ENCODE data around the gene ITPR3. TPM values are rescaled to one million over a fixed set of nuclear protein-coding genes. Genes with fewer than 3 reads are reported as not detected.

The ITPR3 gene
- total RNA-seq, 1 donor from 2014 or later = 5.6 TPM

DNA sequence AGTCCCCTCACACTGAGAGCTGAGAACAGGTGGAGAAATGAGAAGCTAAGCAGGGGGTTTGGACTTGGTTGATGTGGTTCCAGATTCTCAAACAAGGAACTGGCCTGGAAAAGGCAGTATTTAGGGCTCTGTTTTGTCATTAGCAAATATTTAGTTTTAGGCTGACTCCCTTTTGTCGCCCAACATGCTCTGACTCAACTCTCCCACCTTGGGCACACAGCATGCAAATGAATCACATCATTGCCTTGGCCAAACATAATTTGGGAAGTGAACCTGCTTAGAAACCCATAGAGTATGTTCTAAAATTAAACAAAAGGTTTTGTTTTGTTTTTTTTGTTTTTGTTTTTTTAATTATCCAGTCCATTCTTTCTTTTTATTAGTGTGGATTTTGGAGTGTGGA is 99.9 kb downstream of the ITPR3 start:
- Histone ChIP-seq H3K9me3 (replicated peaks) (no peaks in the 10 kb centered on the region), H3K4me1 (peaks cover 59% of the 10 kb centered on the region), H3K27me3 (ENCODE audit: low read depth) (no peaks in the 10 kb centered on the region), H3K4me3 (no peak overlapping the region), H3K27ac (replicated peaks) (no peak overlapping the region), H3K36me3 (peaks cover 15% of the 10 kb centered on the region)
- no peak for DNase-seq
- intact Hi-C loops (cut with micrococcal nuclease) = no loop called here
- TF ChIP-seq, protein P1, sequence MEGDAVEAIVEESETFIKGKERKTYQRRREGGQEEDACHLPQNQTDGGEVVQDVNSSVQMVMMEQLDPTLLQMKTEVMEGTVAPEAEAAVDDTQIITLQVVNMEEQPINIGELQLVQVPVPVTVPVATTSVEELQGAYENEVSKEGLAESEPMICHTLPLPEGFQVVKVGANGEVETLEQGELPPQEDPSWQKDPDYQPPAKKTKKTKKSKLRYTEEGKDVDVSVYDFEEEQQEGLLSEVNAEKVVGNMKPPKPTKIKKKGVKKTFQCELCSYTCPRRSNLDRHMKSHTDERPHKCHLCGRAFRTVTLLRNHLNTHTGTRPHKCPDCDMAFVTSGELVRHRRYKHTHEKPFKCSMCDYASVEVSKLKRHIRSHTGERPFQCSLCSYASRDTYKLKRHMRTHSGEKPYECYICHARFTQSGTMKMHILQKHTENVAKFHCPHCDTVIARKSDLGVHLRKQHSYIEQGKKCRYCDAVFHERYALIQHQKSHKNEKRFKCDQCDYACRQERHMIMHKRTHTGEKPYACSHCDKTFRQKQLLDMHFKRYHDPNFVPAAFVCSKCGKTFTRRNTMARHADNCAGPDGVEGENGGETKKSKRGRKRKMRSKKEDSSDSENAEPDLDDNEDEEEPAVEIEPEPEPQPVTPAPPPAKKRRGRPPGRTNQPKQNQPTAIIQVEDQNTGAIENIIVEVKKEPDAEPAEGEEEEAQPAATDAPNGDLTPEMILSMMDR (IDR thresholded peaks at IDR 0.05; ENCODE audit: borderline replicate concordance) = no peak

DNA sequence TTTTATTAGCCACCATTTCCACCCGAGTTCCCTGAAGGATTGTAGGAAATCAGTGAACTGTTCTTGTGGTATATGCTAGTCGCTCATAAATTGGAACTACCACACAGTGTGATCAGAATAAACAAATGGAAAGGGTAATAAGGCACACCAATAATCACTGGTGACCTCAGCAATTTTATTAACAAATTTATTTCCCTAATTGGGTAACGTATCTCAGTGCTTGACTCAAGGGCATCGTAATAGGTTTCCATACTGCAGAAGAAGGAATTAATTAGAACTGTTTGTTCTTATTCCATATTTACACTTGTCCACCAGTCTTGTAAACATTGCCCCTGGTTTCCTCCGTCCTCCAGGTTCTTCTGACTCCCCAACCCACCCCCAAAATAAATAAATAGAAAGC is 100.4 kb downstream of the ITPR3 start:
- Histone ChIP-seq H3K4me3 (no peak overlapping the region), H3K36me3 (peaks cover 20% of the 10 kb centered on the region), H3K4me1 (peaks cover 55% of the 10 kb centered on the region), H3K9me3 (replicated peaks) (no peaks in the 10 kb centered on the region), H3K27ac (replicated peaks) (peak overlapping the region; percentile 34), H3K27me3 (ENCODE audit: low read depth) (no peaks in the 10 kb centered on the region)
- no peak for DNase-seq
- intact Hi-C loops (cut with micrococcal nuclease) = no loop called here
- TF ChIP-seq, protein P1 (IDR thresholded peaks at IDR 0.05; ENCODE audit: borderline replicate concordance) = no peak

DNA sequence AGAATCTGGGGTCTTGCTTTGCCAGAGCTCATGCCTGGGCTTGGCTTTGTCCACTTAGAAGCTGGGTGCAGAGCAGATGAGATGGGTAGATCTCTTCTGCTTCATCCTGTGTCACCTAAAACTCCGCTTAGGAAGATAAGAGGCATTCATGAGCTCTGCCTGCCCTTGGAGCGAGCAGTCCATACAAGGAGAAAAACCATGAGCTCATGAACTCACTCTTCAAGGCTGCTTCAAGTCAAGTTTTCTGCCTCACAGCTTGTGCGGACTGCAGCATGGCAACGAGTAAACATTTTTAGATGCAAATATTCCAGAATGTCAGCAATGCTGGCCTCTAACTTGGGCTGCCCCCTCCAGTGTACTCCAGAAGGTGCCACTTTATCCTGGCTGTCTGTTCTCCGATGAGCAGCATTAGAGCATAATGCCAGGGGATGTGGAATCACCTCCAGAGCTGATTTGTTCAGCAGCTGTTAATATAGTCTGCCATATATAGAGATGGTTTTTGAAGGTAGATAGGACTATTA is 101.0 kb downstream of the ITPR3 start:
- intact Hi-C loops (cut with micrococcal nuclease) = no loop called here
- Histone ChIP-seq H3K9me3 (replicated peaks) (no peaks in the 10 kb centered on the region), H3K36me3 (peaks cover 20% of the 10 kb centered on the region), H3K4me3 (no peak overlapping the region), H3K27me3 (ENCODE audit: low read depth) (no peaks in the 10 kb centered on the region), H3K27ac (replicated peaks) (peak overlapping the region; percentile 34), H3K4me1 (peaks cover 55% of the 10 kb centered on the region)
- TF ChIP-seq, protein P1 (IDR thresholded peaks at IDR 0.05; ENCODE audit: borderline replicate concordance) = no peak
- no peak for DNase-seq

DNA sequence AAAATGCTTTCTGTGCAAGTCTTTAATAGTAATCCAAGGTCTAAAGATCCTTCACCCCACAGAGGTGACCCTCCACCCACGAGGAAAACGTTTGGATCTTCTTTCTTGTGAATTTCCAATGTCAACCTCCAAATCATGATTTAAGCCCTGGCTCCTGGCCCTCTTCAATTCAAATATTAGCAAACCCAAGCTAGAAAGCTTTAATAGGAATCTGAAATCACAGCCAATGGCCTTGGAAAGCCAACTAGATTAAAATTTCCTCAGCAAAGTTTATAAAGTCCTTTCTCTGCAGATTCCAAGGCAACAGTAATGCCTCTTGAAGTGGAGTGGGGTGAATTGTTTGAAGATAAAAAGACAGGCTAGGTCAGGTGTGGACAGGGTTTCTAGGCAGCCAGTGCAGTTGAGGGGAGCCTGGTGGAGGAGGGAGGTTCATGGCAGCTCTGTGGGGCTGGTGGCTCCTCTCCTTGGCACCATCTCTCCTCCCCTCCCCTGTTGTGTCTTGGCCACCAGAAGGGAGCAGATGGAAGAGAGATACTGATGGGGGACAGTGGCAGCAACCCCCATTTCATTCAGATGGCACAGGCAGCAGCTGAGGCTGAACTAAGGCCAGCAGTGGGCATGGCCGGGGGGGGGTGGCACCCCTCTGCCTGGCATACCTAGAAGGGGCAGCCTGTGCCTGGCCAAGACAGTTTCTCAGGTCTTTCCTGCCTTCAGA is 102.4 kb downstream of the ITPR3 start:
- Histone ChIP-seq H3K4me3 (no peak overlapping the region), H3K9me3 (replicated peaks) (no peaks in the 10 kb centered on the region), H3K36me3 (peaks cover 20% of the 10 kb centered on the region), H3K4me1 (peaks cover 57% of the 10 kb centered on the region), H3K27ac (replicated peaks) (peak overlapping the region; percentile 27), H3K27me3 (ENCODE audit: low read depth) (no peaks in the 10 kb centered on the region)
- TF ChIP-seq, protein P1 (IDR thresholded peaks at IDR 0.05; ENCODE audit: borderline replicate concordance) = no peak
- intact Hi-C loops (cut with micrococcal nuclease) = no loop called here
- no peak for DNase-seq

DNA sequence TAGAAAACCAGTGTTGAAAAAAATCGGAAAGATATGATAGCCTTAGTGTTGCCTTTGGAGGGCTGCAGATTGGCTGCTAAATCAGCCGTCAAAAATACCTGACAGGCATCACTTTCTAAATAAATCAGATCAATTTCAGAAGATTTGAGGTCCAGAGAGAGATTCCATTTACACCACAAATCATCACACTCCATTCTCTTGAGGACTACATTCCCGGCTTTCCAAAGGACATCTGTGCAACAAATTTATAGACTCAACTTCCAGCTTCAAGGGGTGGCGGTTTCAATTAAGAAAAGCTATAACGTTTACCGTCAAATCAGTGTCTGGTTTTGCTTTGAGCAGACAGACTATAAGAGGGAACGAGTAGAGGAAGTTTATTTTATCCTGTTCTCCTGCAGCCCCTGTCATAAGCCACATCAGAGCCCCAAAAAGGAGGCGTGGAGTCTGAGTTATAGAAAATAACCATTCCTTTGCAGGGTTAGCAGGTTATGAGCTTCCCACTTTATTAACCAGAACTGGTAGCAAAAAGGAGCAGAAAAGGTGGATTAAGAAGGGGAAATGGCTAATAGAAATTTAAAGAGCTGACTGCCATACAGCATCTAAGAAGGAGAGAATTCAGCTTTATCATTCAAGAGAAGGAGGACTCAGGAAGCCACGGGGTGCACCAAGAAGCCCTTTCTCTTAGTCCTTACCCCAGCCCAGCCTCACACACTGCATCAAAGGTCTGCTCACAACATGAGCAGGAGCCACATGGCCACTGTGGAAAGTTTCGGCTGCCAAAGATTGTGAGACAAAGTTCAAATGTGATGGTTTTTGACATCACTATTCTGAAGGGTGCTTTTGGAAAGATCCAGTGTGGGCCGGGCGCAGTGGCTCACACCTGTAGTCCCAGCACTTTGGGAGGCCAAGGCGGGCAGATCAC is 103.2 kb downstream of the ITPR3 start:
- DNase-seq = no peak
- intact Hi-C loops (cut with micrococcal nuclease) = no loop called here
- peak overlapping the region; percentile 27 for H3K27ac ChIP-seq (replicated peaks)

More for the DNA sequence above, 103.2 kb downstream of the ITPR3 start:
- peaks cover 60% of the 10 kb centered on the region for H3K4me1 ChIP-seq
- no peaks in the 10 kb centered on the region for H3K27me3 ChIP-seq (ENCODE audit: low read depth)
- no peaks in the 10 kb centered on the region for H3K9me3 ChIP-seq (replicated peaks)
- peaks cover 20% of the 10 kb centered on the region for H3K36me3 ChIP-seq
- TF ChIP-seq, protein P1 (IDR thresholded peaks at IDR 0.05; ENCODE audit: borderline replicate concordance) = no peak
- no peak overlapping the region for H3K4me3 ChIP-seq

All from left ventricle myocardium inferior (tissue), 1 donor.